ENCODE data around the gene FNDC5.

GRCh38 chr1:32855861-32856617 lies 14.7 kb downstream of the FNDC5 start:
- TF ChIP-seq RARB (CRISPR knock-in tag; IDR thresholded peaks at IDR 0.05), result no peak
- TF ChIP-seq CSDC2 (CRISPR knock-in tag; IDR thresholded peaks at IDR 0.05), result no peak
